Colonic mucosa (tissue), 4 donors: ENCODE results near the gene NCAM2. TPM values are rescaled to one million over a fixed set of nuclear protein-coding genes. Genes with fewer than 3 reads are reported as not detected.

Source experiments
- DNase-seq: peaks from one replicate; pipeline ENCODE4 v3.0.0-alpha.2; 2020
- H3K27ac ChIP-seq: fragments of 200-600 bp; one replicate; pipeline ENCODE4 v1.8.0; 2021
- H3K27me3 ChIP-seq: fragments of 200-600 bp; one replicate; pipeline ENCODE4 v1.8.0; 2021
- H3K36me3 ChIP-seq: fragments of 200-600 bp; one replicate; pipeline ENCODE4 v1.8.0; 2021
- H3K4me1 ChIP-seq: fragments of 200-600 bp; one replicate; pipeline ENCODE4 v1.8.0; 2021; ENCODE audit warnings: mild to moderate bottlenecking
- H3K4me3 ChIP-seq: fragments of 200-600 bp; one replicate; pipeline ENCODE4 v1.8.0; 2021
- H3K9ac ChIP-seq, 2 donors: one replicate each; pipeline ENCODE4 v1.7.0; 2013; ENCODE audit warnings: control low read depth in 2 of 2, low read depth in 2 of 2, low read length in 2 of 2
- H3K9me3 ChIP-seq: fragments of 200-600 bp; one replicate; pipeline ENCODE4 v1.8.0; 2021
- CTCF ChIP-seq: fragments of 200-600 bp; IDR thresholded peaks from one replicate; pipeline ENCODE4 v1.8.0; 2022; ENCODE audit warnings: antibody characterized with exemption, mild to moderate bottlenecking
- intact Hi-C: fragments of 100-400 bp; cut with DNase I; formaldehyde crosslinking; loops from one replicate; pipeline ENCODE4 v1.14.1; 2022
- total RNA-seq, 2 donors: library from RNA; stranded (reverse); fragmentation: NEBNext Ultra II Directional in 1 of 2; extraction: Animal tissue kit (Norgen Biotek cat#: 25700) in 1 of 2; gene quantifications; one replicate each; pipeline ENCODE4 v1.2.1, GENCODE V29; 2021
- donor health status: healthy.
- donor health status: DM: no; HTN: no; CAD: no.
- donor health status: DM: no; HTN: no; CAD: no.

NCAM2 gene
- total RNA-seq, 2 donors from 2014 or later, result 0.52 to 2.8 TPM

- TF ChIP-seq CTCF, result no peak
- Histone ChIP-seq H3K4me1 (no peaks in the 10 kb centered on the region), H3K4me3 (no peak overlapping the region), H3K9me3 (no peaks in the 10 kb centered on the region), H3K27me3 (no peaks in the 10 kb centered on the region), H3K9ac (no peak overlapping the region), H3K36me3 (no peaks in the 10 kb centered on the region), H3K27ac (no peak overlapping the region)
- no peak for DNase-seq
- intact Hi-C loops, result no loop called here
Observed at GRCh38 chr21:21481239-21481638, 483.0 kb downstream of the NCAM2 start.

GRCh38 chr21:21508859-21509258, 510.6 kb downstream of the NCAM2 start:
- no peak for DNase-seq
- Histone ChIP-seq H3K9ac (no peak overlapping the region), H3K27ac (no peak overlapping the region), H3K4me1 (no peaks in the 10 kb centered on the region), H3K9me3 (no peaks in the 10 kb centered on the region), H3K4me3 (no peak overlapping the region), H3K27me3 (no peaks in the 10 kb centered on the region), H3K36me3 (no peaks in the 10 kb centered on the region)
- intact Hi-C loops, result no loop called here
- TF ChIP-seq CTCF, result no peak

- Histone ChIP-seq H3K4me1 (no peaks in the 10 kb centered on the region), H3K27me3 (no peaks in the 10 kb centered on the region), H3K9me3 (no peaks in the 10 kb centered on the region), H3K4me3 (no peak overlapping the region), H3K27ac (no peak overlapping the region), H3K9ac (no peak overlapping the region), H3K36me3 (no peaks in the 10 kb centered on the region)
- intact Hi-C loops, result no loop called here
- DNase-seq, result no peak
- TF ChIP-seq CTCF, result no peak
Observed at GRCh38 chr21:21530680-21531079, 532.5 kb downstream of the NCAM2 start.

- H3K9ac ChIP-seq, result no peak overlapping the region
- no peak overlapping the region for H3K4me3 ChIP-seq
- no peaks in the 10 kb centered on the region for H3K4me1 ChIP-seq
- TF ChIP-seq CTCF, result no peak
- H3K27ac ChIP-seq, result no peak overlapping the region
- H3K27me3 ChIP-seq, result no peaks in the 10 kb centered on the region
- no peak for DNase-seq
- intact Hi-C loops, result no loop called here
- H3K36me3 ChIP-seq, result no peaks in the 10 kb centered on the region
- no peaks in the 10 kb centered on the region for H3K9me3 ChIP-seq
Observed at GRCh38 chr21:21547368-21547953, 549.3 kb downstream of the NCAM2 start.

- intact Hi-C loops, result no loop called here
- H3K9me3 ChIP-seq, result no peaks in the 10 kb centered on the region
- no peak for TF ChIP-seq CTCF
Observed at GRCh38 chr21:21559285-21560045, 561.3 kb downstream of the NCAM2 start.

More at GRCh38 chr21:21559285-21560045, 561.3 kb downstream of the NCAM2 start:
- no peak overlapping the region for H3K9ac ChIP-seq
- H3K36me3 ChIP-seq, result no peaks in the 10 kb centered on the region
- no peak overlapping the region for H3K27ac ChIP-seq
- no peak overlapping the region for H3K4me3 ChIP-seq
- no peaks in the 10 kb centered on the region for H3K27me3 ChIP-seq
- H3K4me1 ChIP-seq, result no peaks in the 10 kb centered on the region
- DNase-seq, result no peak
